Measurements from ENCODE around the gene LKAAEAR1. TPM values are rescaled to one million over a fixed set of nuclear protein-coding genes. Genes with fewer than 3 reads are reported as not detected.

Gene LKAAEAR1
- total and polyA plus RNA-seq, 3 experiments from 2014 or later = 0.29 to 1.2 (median 0.39) TPM

DNA sequence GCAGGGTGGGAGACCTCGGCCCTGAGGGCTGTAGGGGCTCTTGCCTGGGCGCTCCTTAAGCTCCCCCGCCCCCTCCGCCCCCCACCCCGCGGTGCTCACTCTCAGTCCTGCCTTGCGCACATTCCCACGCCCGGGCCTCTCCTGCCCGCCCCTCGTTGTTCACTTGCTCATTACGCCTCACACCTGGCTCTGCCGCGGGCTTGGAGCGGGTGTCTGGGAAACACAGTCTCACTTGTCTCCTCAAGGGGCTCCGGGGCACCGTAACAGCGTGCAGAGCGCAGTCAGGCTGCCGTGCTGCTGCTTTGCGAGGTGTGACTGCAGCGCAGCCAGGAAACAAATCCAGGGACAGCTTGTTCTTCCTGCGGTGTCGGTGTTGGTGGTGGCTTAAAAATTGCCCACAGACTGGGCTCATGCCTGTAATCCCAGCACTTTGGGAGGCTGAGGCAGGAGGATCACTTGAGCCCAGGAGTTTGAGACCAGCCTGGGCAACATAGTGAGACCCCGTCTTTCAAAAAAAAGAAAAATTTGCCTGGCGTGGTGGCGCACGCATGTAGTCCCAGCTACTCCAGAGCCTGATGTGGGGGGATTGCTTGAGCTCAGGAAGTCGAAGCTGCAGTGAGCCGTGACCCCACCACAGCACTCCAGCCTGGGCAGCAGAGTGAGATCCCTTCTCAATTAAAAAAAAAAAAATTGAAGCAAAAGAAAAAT is 18.6 kb upstream of the LKAAEAR1 start:
- H3K27me3 ChIP-seq (ENCODE audit: insufficient read depth, low read length, poor library complexity, severe bottlenecking) = peaks cover 7% of the 10 kb centered on the region
- H3K4me1 ChIP-seq (ENCODE audit: insufficient read depth, low read length) = peaks cover 6% of the 10 kb centered on the region
- peak in 1 of 5 donors; percentile 41 for DNase-seq
- no peaks in the 10 kb centered on the region for H3K36me3 Mint-ChIP-seq
- H3K4me3 Mint-ChIP-seq = peak overlapping the region in 6 of 7 donors; percentile 19 to 79 (median 48)
- H3K27me3 Mint-ChIP-seq = peaks cover 9 to 21% of the 10 kb centered on the region in 2 donors
- H3K4me1 Mint-ChIP-seq = peaks cover 0 to 27% (median 11%) of the 10 kb centered on the region in 3 donors
- no peak overlapping the region for H3K27ac ChIP-seq (ENCODE audit: low read depth, low read length)
- no peak overlapping the region for H3K4me3 ChIP-seq (ENCODE audit: low read length)
- ChIA-PET POLR2A (no interaction called here), CTCF (interaction anchor here (1.8 to 2.7 kb wide), 2 partner anchors 8 to 19 kb away, joined by 5 to 13 read pairs; partner anchors contain the start of gene LKAAEAR1)
- H3K9me3 Mint-ChIP-seq = no peaks in the 10 kb centered on the region
- H3K9me3 ChIP-seq (ENCODE audit: low read length) = no peaks in the 10 kb centered on the region
- H3K36me3 ChIP-seq (ENCODE audit: insufficient read depth, low read length) = no peaks in the 10 kb centered on the region
- H3K27ac Mint-ChIP-seq = peak overlapping the region in 2 of 8 donors; percentile 38 to 66

DNA sequence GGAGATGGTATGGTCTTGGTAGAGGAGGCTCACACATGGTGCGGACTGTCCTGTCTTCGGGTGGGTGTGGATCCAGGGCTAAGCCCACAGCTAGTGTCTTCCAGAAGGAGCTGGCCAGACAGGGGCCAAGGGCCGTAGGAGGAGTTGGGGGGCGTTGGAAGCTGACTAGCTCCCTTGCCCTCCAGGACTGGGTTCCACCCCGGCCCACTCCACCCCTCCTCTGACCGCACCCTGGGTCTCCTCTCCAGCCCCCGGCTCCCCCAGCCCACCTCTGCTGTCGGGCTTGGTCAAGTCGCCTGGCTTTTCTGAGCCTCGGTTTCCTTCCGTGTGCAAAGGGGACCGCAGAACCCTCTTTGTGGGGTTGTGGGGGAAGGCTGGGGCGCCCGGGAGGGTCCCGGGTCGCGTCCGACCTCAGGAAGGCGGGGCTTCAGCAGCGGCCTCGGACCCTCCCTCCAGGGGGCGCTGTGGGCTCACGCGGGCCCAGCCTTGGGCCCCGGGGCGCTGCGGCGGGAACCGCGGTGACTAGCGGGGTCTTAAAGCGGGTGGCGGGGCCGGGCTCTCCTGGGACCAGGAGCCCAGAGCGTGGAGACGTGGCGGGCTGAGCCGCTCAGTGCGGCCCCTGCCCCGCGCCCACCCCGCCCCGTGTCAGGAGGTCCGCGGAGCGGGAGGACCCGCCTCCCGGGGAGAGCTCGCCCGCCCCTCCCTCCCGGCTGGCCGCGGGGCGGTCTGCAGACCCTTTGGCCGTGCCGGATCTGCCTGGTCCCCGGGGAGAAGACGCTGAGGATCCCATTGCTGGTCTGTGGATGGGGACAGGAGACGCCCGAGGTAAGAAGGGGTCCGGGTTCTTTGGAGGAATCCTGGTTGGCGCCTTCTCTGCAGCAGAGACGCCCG is 17.8 kb upstream of the LKAAEAR1 start:
- no peak overlapping the region for H3K4me3 ChIP-seq (ENCODE audit: low read length)
- H3K36me3 Mint-ChIP-seq = no peaks in the 10 kb centered on the region
- CTCF ChIA-PET = interaction anchor here (1.0 to 2.7 kb wide), 4 partner anchors 8 to 25 kb away, joined by 3 to 13 read pairs (median 6); partner anchors contain the start of gene LKAAEAR1

DNA sequence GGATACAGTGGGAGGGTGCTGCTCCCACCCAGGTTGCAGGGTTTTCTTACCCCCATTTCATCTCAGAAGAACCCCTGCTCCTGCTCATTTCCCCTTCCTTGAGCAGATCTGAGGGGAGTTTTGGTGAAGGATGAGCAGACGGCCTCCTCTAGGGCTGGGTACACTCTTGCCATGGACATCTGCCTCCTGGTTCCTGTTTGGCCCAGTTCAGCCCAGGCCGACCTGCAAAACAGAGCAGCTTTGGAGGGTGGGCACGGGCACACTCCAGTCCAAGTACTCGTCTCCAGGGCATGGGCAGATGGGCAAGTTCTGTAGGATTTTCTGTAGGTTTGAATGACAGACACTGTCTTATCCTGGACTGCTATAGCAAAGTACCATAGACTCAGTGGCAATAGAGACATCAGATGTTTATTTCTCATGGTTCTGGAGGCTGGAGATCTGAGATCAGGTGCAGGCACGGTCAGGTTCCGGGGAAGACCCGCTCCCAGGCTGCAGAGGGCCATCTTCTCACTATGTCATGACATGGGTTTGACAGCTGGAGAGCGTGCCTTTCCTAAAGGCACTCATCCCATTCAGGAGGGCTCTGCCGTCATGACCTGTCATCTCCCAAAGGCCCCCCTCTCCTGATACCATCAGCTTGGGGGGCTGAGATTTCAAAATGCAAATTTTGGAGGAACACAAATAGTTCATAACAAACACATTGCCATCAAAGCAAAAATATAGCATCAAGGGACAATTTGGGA is 16.9 kb upstream of the LKAAEAR1 start:
- Mint-ChIP-seq H3K27me3 (peaks cover 9 to 21% of the 10 kb centered on the region in 2 donors), H3K9me3 (no peaks in the 10 kb centered on the region), H3K36me3 (peaks cover 0 to 2% (median 0%) of the 10 kb centered on the region in 3 donors), H3K4me3 (peak overlapping the region in 5 of 7 donors; percentile 9 to 72 (median 48)), H3K4me1 (peaks cover 0 to 27% (median 11%) of the 10 kb centered on the region in 3 donors), H3K27ac (peak overlapping the region in 4 of 8 donors; percentile 19 to 72 (median 32))
- H3K36me3 ChIP-seq (ENCODE audit: insufficient read depth, low read length) = no peaks in the 10 kb centered on the region
- POLR2A ChIA-PET = no interaction called here
- no peaks in the 10 kb centered on the region for H3K9me3 ChIP-seq (ENCODE audit: low read length)
- peaks cover 6% of the 10 kb centered on the region for H3K4me1 ChIP-seq (ENCODE audit: insufficient read depth, low read length)
- H3K4me3 ChIP-seq (ENCODE audit: low read length) = no peak overlapping the region
- CTCF ChIA-PET = interaction anchor here (1.0 to 2.7 kb wide), 4 partner anchors 9 to 24 kb away, joined by 3 to 13 read pairs (median 6); partner anchors contain the start of gene LKAAEAR1
- H3K27ac ChIP-seq (ENCODE audit: low read depth, low read length) = no peak overlapping the region
- DNase-seq = no peak
- peaks cover 7% of the 10 kb centered on the region for H3K27me3 ChIP-seq (ENCODE audit: insufficient read depth, low read length, poor library complexity, severe bottlenecking)

More for the DNA sequence above, 17.8 kb upstream of the LKAAEAR1 start:
- Mint-ChIP-seq H3K27ac (peak overlapping the region in 3 of 8 donors; percentile 19 to 72 (median 27)), H3K4me1 (peaks cover 0 to 27% (median 11%) of the 10 kb centered on the region in 3 donors), H3K4me3 (peak overlapping the region in 4 of 7 donors; percentile 33 to 72 (median 60)), H3K9me3 (no peaks in the 10 kb centered on the region), H3K27me3 (peaks cover 9 to 21% of the 10 kb centered on the region in 2 donors)
- Histone ChIP-seq H3K9me3 (ENCODE audit: low read length) (no peaks in the 10 kb centered on the region), H3K4me1 (ENCODE audit: insufficient read depth, low read length) (peaks cover 6% of the 10 kb centered on the region), H3K27ac (ENCODE audit: low read depth, low read length) (no peak overlapping the region), H3K27me3 (ENCODE audit: insufficient read depth, low read length, poor library complexity, severe bottlenecking) (peaks cover 7% of the 10 kb centered on the region), H3K36me3 (ENCODE audit: insufficient read depth, low read length) (no peaks in the 10 kb centered on the region)
- POLR2A ChIA-PET = no interaction called here
- DNase-seq = peak; percentile 50 to 69 (median 61)

DNA sequence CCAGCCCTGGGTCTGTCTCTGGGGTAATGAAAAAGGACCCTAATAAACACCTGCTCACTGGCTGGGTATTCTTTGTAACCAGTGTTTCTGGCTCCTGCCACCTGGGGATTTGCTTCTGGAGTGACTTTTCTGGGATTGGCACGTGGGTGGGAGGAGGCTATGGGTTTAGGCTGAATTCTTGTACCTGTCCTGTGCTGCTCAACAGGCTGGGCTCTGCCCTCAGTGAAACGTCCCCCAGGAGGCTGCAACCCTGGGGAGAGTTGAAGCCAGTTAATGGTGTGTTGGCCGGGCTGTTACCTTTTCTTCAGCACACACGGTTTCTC is 16.3 kb upstream of the LKAAEAR1 start:
- Histone ChIP-seq H3K9me3 (ENCODE audit: low read length) (no peaks in the 10 kb centered on the region), H3K4me3 (ENCODE audit: low read length) (no peak overlapping the region), H3K27ac (ENCODE audit: low read depth, low read length) (no peak overlapping the region), H3K27me3 (ENCODE audit: insufficient read depth, low read length, poor library complexity, severe bottlenecking) (peaks cover 7% of the 10 kb centered on the region), H3K36me3 (ENCODE audit: insufficient read depth, low read length) (no peaks in the 10 kb centered on the region), H3K4me1 (ENCODE audit: insufficient read depth, low read length) (peaks cover 6% of the 10 kb centered on the region)
- Mint-ChIP-seq H3K4me1 (peaks cover 0 to 27% (median 11%) of the 10 kb centered on the region in 3 donors), H3K4me3 (peak overlapping the region in 2 of 7 donors; percentile 28 to 71), H3K36me3 (peaks cover 0 to 2% (median 0%) of the 10 kb centered on the region in 3 donors), H3K27ac (peak overlapping the region in 2 of 8 donors; percentile 26 to 60), H3K9me3 (no peaks in the 10 kb centered on the region), H3K27me3 (peaks cover 9 to 21% of the 10 kb centered on the region in 2 donors)
- DNase-seq = no peak
- POLR2A ChIA-PET = no interaction called here
- CTCF ChIA-PET = interaction anchor here (1.1 to 2.7 kb wide), 3 partner anchors 17 to 63 kb away, joined by 5 to 13 read pairs (median 8); partner anchors contain the start of gene LKAAEAR1

DNA sequence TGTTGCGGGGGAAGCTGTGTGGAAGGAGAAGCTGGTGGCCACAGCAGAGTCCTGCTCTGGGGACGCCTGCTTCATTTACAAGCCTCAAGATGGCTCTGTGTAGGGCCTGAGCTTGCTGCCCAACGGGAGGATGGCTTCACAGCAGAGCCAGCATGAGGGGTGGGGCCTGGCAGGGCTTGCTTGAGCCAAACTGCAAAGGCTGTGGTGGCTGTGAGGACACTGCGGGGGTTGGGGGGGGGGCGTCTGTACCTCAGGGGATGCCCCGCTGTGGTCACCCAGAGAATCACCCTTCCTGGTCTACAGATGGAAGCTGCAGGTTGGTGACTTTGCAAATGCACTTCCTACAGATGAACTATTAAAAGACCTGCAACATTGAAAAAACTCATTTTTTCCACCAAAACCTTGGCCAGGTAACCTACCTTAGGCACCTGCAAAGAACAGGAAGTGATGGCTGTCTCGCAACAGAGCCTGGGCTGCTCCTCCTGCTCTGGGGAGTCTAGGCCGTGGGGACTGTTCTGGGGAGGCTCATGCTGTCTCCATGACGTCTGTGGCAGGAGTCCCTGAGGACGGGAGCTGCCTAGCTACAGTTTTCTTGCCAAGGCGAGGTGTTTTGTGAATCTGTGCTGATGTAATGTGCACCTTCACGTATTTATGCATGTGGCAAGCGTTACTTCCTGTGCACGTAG is 15.8 kb upstream of the LKAAEAR1 start:
- Histone ChIP-seq H3K27ac (ENCODE audit: low read depth, low read length) (no peak overlapping the region), H3K9me3 (ENCODE audit: low read length) (no peaks in the 10 kb centered on the region), H3K4me1 (ENCODE audit: insufficient read depth, low read length) (peaks cover 6% of the 10 kb centered on the region), H3K27me3 (ENCODE audit: insufficient read depth, low read length, poor library complexity, severe bottlenecking) (peaks cover 7% of the 10 kb centered on the region), H3K4me3 (ENCODE audit: low read length) (no peak overlapping the region), H3K36me3 (ENCODE audit: insufficient read depth, low read length) (no peaks in the 10 kb centered on the region)
- Mint-ChIP-seq H3K4me1 (peaks cover 0 to 27% (median 11%) of the 10 kb centered on the region in 3 donors), H3K27me3 (peaks cover 8 to 21% of the 10 kb centered on the region in 2 donors), H3K4me3 (peak overlapping the region in 3 of 7 donors; percentile 28 to 71 (median 43)), H3K9me3 (no peaks in the 10 kb centered on the region), H3K27ac (peak overlapping the region in 5 of 8 donors; percentile 26 to 81 (median 60)), H3K36me3 (peaks cover 0 to 2% (median 0%) of the 10 kb centered on the region in 3 donors)
- CTCF ChIA-PET = interaction anchor here (1.1 to 2.0 kb wide), 3 partner anchors 16 to 62 kb away, joined by 4 to 8 read pairs (median 5); partner anchors contain the start of gene LKAAEAR1
- peak in 3 of 5 donors; percentile 42 to 63 (median 54) for DNase-seq
- POLR2A ChIA-PET = no interaction called here

DNA sequence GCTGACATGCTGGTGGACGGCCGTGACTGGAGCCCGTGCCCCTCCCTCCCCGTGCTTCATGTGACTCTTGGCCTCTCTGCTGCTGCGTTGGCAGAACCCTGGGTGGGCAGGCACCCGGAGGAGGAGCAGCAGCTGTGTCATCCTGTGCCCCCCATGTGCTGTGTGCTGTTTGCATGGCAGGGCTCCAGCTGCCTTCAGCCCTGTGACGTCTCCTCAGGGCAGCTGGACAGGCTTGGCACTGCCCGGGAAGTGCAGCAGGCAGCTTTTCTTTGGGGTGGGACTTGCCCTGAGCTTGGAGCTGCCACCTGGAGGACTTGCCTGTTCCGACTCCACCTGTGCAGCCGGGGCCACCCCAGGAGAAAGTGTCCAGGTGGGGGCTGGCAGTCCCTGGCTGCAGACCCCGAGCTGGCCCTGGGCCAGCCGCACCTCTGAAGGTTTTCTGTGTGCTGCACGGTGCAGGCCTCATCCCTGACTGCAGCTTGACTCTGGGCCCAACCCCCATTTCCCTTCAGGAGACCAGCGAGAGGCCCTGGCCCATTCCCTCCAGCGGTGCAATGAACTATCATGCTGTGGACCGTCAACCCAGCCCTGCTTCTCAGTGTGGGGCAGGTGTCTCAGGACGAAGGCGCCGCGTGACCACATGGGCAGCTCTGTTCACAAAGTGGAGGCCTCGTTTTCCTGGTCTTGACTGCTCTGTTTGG is 15.0 kb upstream of the LKAAEAR1 start:
- ChIA-PET POLR2A (no interaction called here), CTCF (interaction anchor here (1.1 to 2.0 kb wide), 3 partner anchors 15 to 61 kb away, joined by 4 to 8 read pairs (median 5); partner anchors contain the start of gene LKAAEAR1)
- DNase-seq = no peak
- Histone ChIP-seq H3K27ac (ENCODE audit: low read depth, low read length) (no peak overlapping the region), H3K36me3 (ENCODE audit: insufficient read depth, low read length) (no peaks in the 10 kb centered on the region), H3K27me3 (ENCODE audit: insufficient read depth, low read length, poor library complexity, severe bottlenecking) (peaks cover 7% of the 10 kb centered on the region), H3K9me3 (ENCODE audit: low read length) (no peaks in the 10 kb centered on the region), H3K4me3 (ENCODE audit: low read length) (no peak overlapping the region), H3K4me1 (ENCODE audit: insufficient read depth, low read length) (peaks cover 6% of the 10 kb centered on the region)
- Mint-ChIP-seq H3K9me3 (no peaks in the 10 kb centered on the region), H3K4me3 (no peak overlapping the region), H3K4me1 (peaks cover 0 to 27% (median 11%) of the 10 kb centered on the region in 3 donors), H3K36me3 (peaks cover 0 to 2% (median 0%) of the 10 kb centered on the region in 3 donors), H3K27me3 (peaks cover 7 to 21% of the 10 kb centered on the region in 2 donors), H3K27ac (no peak overlapping the region)
